Memory B cell (primary cell): ENCODE results near the gene DDI1.
"Not testable (repeated sequence)": the region's sequence is repeated elsewhere in the genome, so short reads cannot be mapped to it uniquely, and the experiment has no call there.

Experiments
- ATAC-seq: fragments of 150-1000 bp; cut with Tn5 transposase; 2 replicates; pipeline ENCODE4 v1.10.0; 2021; ENCODE audit warnings: low read depth, mild to moderate bottlenecking, moderate library complexity
- DNase-seq, 2 donors: peaks; one replicate each; pipeline ENCODE4 v3.0.0; 2022; ENCODE audit warnings: low spot score in 2 of 2
- H3K27ac Mint-ChIP-seq: one replicate; pipeline ENCODE4 v1.8.0; 2022; ENCODE audit warnings: mild to moderate bottlenecking, moderate library complexity, mixed read lengths
- H3K27me3 Mint-ChIP-seq: one replicate; pipeline ENCODE4 v1.8.0; 2022; ENCODE audit warnings: mixed read lengths
- H3K36me3 Mint-ChIP-seq: one replicate; pipeline ENCODE4 v1.8.0; 2022; ENCODE audit warnings: mild to moderate bottlenecking, mixed read lengths
- H3K4me1 Mint-ChIP-seq: one replicate; pipeline ENCODE4 v1.8.0; 2022; ENCODE audit warnings: mixed read lengths
- H3K4me3 Mint-ChIP-seq: one replicate; pipeline ENCODE4 v1.8.0; 2022; ENCODE audit warnings: mild to moderate bottlenecking, moderate library complexity, mixed read lengths
- H3K9me3 Mint-ChIP-seq: one replicate; pipeline ENCODE4 v1.8.0; 2022; ENCODE audit warnings: mixed read lengths

The DDI1 gene

GRCh38 chr11:104011044-104011443 is 25.4 kb upstream of the DDI1 start:
- H3K4me1 Mint-ChIP-seq = no peaks in the 10 kb centered on the region
- no peak overlapping the region for H3K4me3 Mint-ChIP-seq
- H3K9me3 Mint-ChIP-seq = no peaks in the 10 kb centered on the region
- no peaks in the 10 kb centered on the region for H3K36me3 Mint-ChIP-seq
- ATAC-seq (no peak), DNase-seq (no peak)
- H3K27ac Mint-ChIP-seq = no peak overlapping the region
- no peaks in the 10 kb centered on the region for H3K27me3 Mint-ChIP-seq

- H3K27me3 Mint-ChIP-seq = no peaks in the 10 kb centered on the region
- no peak for DNase-seq
- no peaks in the 10 kb centered on the region for H3K4me1 Mint-ChIP-seq
- H3K36me3 Mint-ChIP-seq = no peaks in the 10 kb centered on the region
- ATAC-seq = no peak
- H3K27ac Mint-ChIP-seq = no peak overlapping the region
- no peaks in the 10 kb centered on the region for H3K9me3 Mint-ChIP-seq
- H3K4me3 Mint-ChIP-seq = no peak overlapping the region
These were observed 20.6 kb upstream of the DDI1 start for GRCh38 chr11:104015649-104016415.

- H3K27ac Mint-ChIP-seq = no peak overlapping the region
- no peaks in the 10 kb centered on the region for H3K9me3 Mint-ChIP-seq
- no peak overlapping the region for H3K4me3 Mint-ChIP-seq
- ATAC-seq (no peak), DNase-seq (no peak)
- no peaks in the 10 kb centered on the region for H3K27me3 Mint-ChIP-seq
- H3K36me3 Mint-ChIP-seq = no peaks in the 10 kb centered on the region
- H3K4me1 Mint-ChIP-seq = no peaks in the 10 kb centered on the region
These were observed 11.9 kb upstream of the DDI1 start for GRCh38 chr11:104024572-104024971.

GRCh38 chr11:104028476-104029263 is 7.8 kb upstream of the DDI1 start:
- Mint-ChIP-seq H3K27ac (no peak overlapping the region), H3K4me1 (no peaks in the 10 kb centered on the region), H3K27me3 (no peaks in the 10 kb centered on the region), H3K36me3 (no peaks in the 10 kb centered on the region), H3K4me3 (no peak overlapping the region), H3K9me3 (peaks cover 3% of the 10 kb centered on the region)
- ATAC-seq = no peak
- no peak for DNase-seq

GRCh38 chr11:104033134-104033533 is 3.3 kb upstream of the DDI1 start:
- peaks cover 3% of the 10 kb centered on the region for H3K9me3 Mint-ChIP-seq
- DNase-seq = no peak
- H3K36me3 Mint-ChIP-seq = no peaks in the 10 kb centered on the region
- ATAC-seq = no peak
- no peaks in the 10 kb centered on the region for H3K4me1 Mint-ChIP-seq
- no peak overlapping the region for H3K4me3 Mint-ChIP-seq
- H3K27ac Mint-ChIP-seq = no peak overlapping the region
- no peaks in the 10 kb centered on the region for H3K27me3 Mint-ChIP-seq

- Mint-ChIP-seq H3K36me3 (no peaks in the 10 kb centered on the region), H3K27me3 (no peaks in the 10 kb centered on the region), H3K27ac (no peak overlapping the region), H3K9me3 (peaks cover 3% of the 10 kb centered on the region), H3K4me1 (no peaks in the 10 kb centered on the region), H3K4me3 (no peak overlapping the region)
- ATAC-seq (no peak), DNase-seq (no peak)
These were observed 2.9 kb upstream of the DDI1 start for GRCh38 chr11:104033561-104033960.

- no peaks in the 10 kb centered on the region for H3K36me3 Mint-ChIP-seq
- no peak for ATAC-seq
- DNase-seq = no peak
- H3K27me3 Mint-ChIP-seq = no peaks in the 10 kb centered on the region
- H3K4me3 Mint-ChIP-seq = no peak overlapping the region
- no peaks in the 10 kb centered on the region for H3K9me3 Mint-ChIP-seq
- H3K27ac Mint-ChIP-seq = no peak overlapping the region
- no peaks in the 10 kb centered on the region for H3K4me1 Mint-ChIP-seq
These were observed 555 bp downstream of the DDI1 start for GRCh38 chr11:104036995-104037394.

- H3K4me3 Mint-ChIP-seq = no peak overlapping the region
- H3K4me1 Mint-ChIP-seq = peaks cover 3% of the 10 kb centered on the region
- DNase-seq (no peak), ATAC-seq (no peak)
- H3K27me3 Mint-ChIP-seq = no peaks in the 10 kb centered on the region
- H3K27ac Mint-ChIP-seq = no peak overlapping the region
- peaks cover 4% of the 10 kb centered on the region for H3K9me3 Mint-ChIP-seq
- H3K36me3 Mint-ChIP-seq = no peaks in the 10 kb centered on the region
These were observed 5.4 kb downstream of the DDI1 start for GRCh38 chr11:104041792-104042191.

GRCh38 chr11:104043142-104043541 is 6.7 kb downstream of the DDI1 start:
- no peak overlapping the region for H3K4me3 Mint-ChIP-seq
- peaks cover 3% of the 10 kb centered on the region for H3K4me1 Mint-ChIP-seq
- no peaks in the 10 kb centered on the region for H3K36me3 Mint-ChIP-seq
- ATAC-seq (no peak), DNase-seq (no peak)
- H3K9me3 Mint-ChIP-seq = peaks cover 4% of the 10 kb centered on the region
- H3K27ac Mint-ChIP-seq = no peak overlapping the region
- no peaks in the 10 kb centered on the region for H3K27me3 Mint-ChIP-seq

- no peak overlapping the region for H3K4me3 Mint-ChIP-seq
- peaks cover 3% of the 10 kb centered on the region for H3K4me1 Mint-ChIP-seq
- no peaks in the 10 kb centered on the region for H3K36me3 Mint-ChIP-seq
- H3K9me3 Mint-ChIP-seq = peaks cover 4% of the 10 kb centered on the region
- no peak for DNase-seq
- H3K27ac Mint-ChIP-seq = no peak overlapping the region
- no peaks in the 10 kb centered on the region for H3K27me3 Mint-ChIP-seq
- no peak for ATAC-seq
These were observed 7.3 kb downstream of the DDI1 start for GRCh38 chr11:104043678-104044239.

- peaks cover 4% of the 10 kb centered on the region for H3K9me3 Mint-ChIP-seq
- ATAC-seq (no peak), DNase-seq (no peak)
- H3K27ac Mint-ChIP-seq = no peak overlapping the region
- no peak overlapping the region for H3K4me3 Mint-ChIP-seq
- H3K4me1 Mint-ChIP-seq = peaks cover 3% of the 10 kb centered on the region
- no peaks in the 10 kb centered on the region for H3K27me3 Mint-ChIP-seq
- H3K36me3 Mint-ChIP-seq = no peaks in the 10 kb centered on the region
These were observed 9.9 kb downstream of the DDI1 start for GRCh38 chr11:104046331-104046730.

- H3K4me3 Mint-ChIP-seq, H3K4me1 Mint-ChIP-seq, H3K36me3 Mint-ChIP-seq, DNase-seq, H3K27ac Mint-ChIP-seq, H3K27me3 Mint-ChIP-seq, ATAC-seq, H3K9me3 Mint-ChIP-seq: not testable (repeated sequence)
These were observed 10.4 kb downstream of the DDI1 start for GRCh38 chr11:104046858-104047257.

- H3K27ac Mint-ChIP-seq = no peak overlapping the region
- no peaks in the 10 kb centered on the region for H3K36me3 Mint-ChIP-seq
- no peak for ATAC-seq
- H3K9me3 Mint-ChIP-seq = peaks cover 4% of the 10 kb centered on the region
- no peak for DNase-seq
- no peaks in the 10 kb centered on the region for H3K27me3 Mint-ChIP-seq
- H3K4me1 Mint-ChIP-seq = peaks cover 3% of the 10 kb centered on the region
- no peak overlapping the region for H3K4me3 Mint-ChIP-seq
These were observed 12.7 kb downstream of the DDI1 start for GRCh38 chr11:104049116-104049515.

GRCh38 chr11:104051778-104052177 is 15.3 kb downstream of the DDI1 start:
- Mint-ChIP-seq H3K27ac (no peak overlapping the region), H3K4me3 (no peak overlapping the region), H3K9me3 (no peaks in the 10 kb centered on the region), H3K27me3 (no peaks in the 10 kb centered on the region), H3K36me3 (no peaks in the 10 kb centered on the region), H3K4me1 (no peaks in the 10 kb centered on the region)
- ATAC-seq (no peak), DNase-seq (no peak)
